OCI-LY3 (cell line): ENCODE results near the gene CTNNA3.

ENCODE experiments used
- H2AFZ ChIP-seq: fragments of 200-600, 300-600 bp; shearing (Covaris generic); 2 replicates; pipeline ENCODE4 v1.6.0; 2014; ENCODE audit warnings: antibody characterized with exemption, low read depth, low read length
- H3K27ac ChIP-seq: fragments of 200-600, 300-600 bp; sonication (generic); 2 replicates; pipeline ENCODE4 v1.5.1; 2014; ENCODE audit warnings: mild to moderate bottlenecking, low read length, moderate library complexity, mixed read lengths
- H3K27me3 ChIP-seq: fragments of 200-600, 300-600 bp; sonication (generic); 2 replicates; pipeline ENCODE4 v1.6.1; 2014; ENCODE audit warnings: low read depth, low read length, mixed read lengths
- H3K36me3 ChIP-seq: fragments of 200-600, 300-600 bp; sonication (generic); replicated peaks from 2 replicates; pipeline ENCODE3; 2014; ENCODE audit warnings: low read depth, low read length, mixed read lengths
- H3K4me1 ChIP-seq: fragments of 300-600, 200-600 bp; sonication (generic); 2 replicates; pipeline ENCODE4 v1.6.1; 2014; ENCODE audit warnings: low read length, mixed read lengths
- H3K4me2 ChIP-seq: fragments of 200-600, 300-600 bp; sonication (generic); 2 replicates; pipeline ENCODE4 v1.6.1; 2014; ENCODE audit warnings: low read length, mixed read lengths
- H3K4me3 ChIP-seq: fragments of 300-600, 200-600 bp; sonication (generic); 2 replicates; pipeline ENCODE4 v1.5.1; 2014; ENCODE audit warnings: antibody characterized with exemption, mild to moderate bottlenecking, low read length, moderate library complexity
- H3K79me2 ChIP-seq: fragments of 300-600, 200-600 bp; shearing (Covaris generic); 2 replicates; pipeline ENCODE4 v1.6.1; 2014; ENCODE audit warnings: mild to moderate bottlenecking, low read length, mixed read lengths
- H3K9ac ChIP-seq: fragments of 300-600, 200-600 bp; shearing (Covaris generic); 2 replicates; pipeline ENCODE4 v1.6.0; 2014; ENCODE audit warnings: mild to moderate bottlenecking, low read length, moderate library complexity
- H3K9me3 ChIP-seq: fragments of 200-600, 300-600 bp; shearing (Covaris generic); 2 replicates; pipeline ENCODE4 v1.6.1; 2014; ENCODE audit warnings: low read length, mixed read lengths; ENCODE audit not compliant: insufficient read depth
- H4K20me1 ChIP-seq: fragments of 200-600, 300-600 bp; sonication (generic); 2 replicates; pipeline ENCODE4 v1.6.1; 2016; ENCODE audit warnings: low read length, mixed read lengths; ENCODE audit not compliant: insufficient read depth
- EZH2phosphoT487 ChIP-seq: fragments of 200-600 bp; shearing (Covaris generic); IDR thresholded peaks from 2 replicates; pipeline ENCODE4 v1.6.1; 2018; ENCODE audit warnings: antibody characterized with exemption, mixed run types, low read depth
- TF ChIP-seq, protein P1 (sequence below): fragments of 200-600, 300-600 bp; sonication (generic); IDR thresholded peaks from 2 replicates; pipeline ENCODE4 v1.5.1; 2014; ENCODE audit warnings: antibody characterized with exemption, low read length, low read depth

CTNNA3 gene

GRCh38 chr10:67630904-67631303 lies 65.1 kb downstream of the CTNNA3 start:
- Histone ChIP-seq H3K27me3 (no peaks in the 10 kb centered on the region), H3K4me2 (no peak overlapping the region), H3K27ac (no peak overlapping the region), H3K79me2 (no peaks in the 10 kb centered on the region), H2AFZ (no peak overlapping the region), H4K20me1 (no peaks in the 10 kb centered on the region), H3K9me3 (no peaks in the 10 kb centered on the region), H3K4me1 (peaks cover 4% of the 10 kb centered on the region; the same call in 1 of the 2 replicates), H3K36me3 (no peaks in the 10 kb centered on the region), H3K9ac (no peak overlapping the region), H3K4me3 (no peak overlapping the region)
- TF ChIP-seq, protein P1, sequence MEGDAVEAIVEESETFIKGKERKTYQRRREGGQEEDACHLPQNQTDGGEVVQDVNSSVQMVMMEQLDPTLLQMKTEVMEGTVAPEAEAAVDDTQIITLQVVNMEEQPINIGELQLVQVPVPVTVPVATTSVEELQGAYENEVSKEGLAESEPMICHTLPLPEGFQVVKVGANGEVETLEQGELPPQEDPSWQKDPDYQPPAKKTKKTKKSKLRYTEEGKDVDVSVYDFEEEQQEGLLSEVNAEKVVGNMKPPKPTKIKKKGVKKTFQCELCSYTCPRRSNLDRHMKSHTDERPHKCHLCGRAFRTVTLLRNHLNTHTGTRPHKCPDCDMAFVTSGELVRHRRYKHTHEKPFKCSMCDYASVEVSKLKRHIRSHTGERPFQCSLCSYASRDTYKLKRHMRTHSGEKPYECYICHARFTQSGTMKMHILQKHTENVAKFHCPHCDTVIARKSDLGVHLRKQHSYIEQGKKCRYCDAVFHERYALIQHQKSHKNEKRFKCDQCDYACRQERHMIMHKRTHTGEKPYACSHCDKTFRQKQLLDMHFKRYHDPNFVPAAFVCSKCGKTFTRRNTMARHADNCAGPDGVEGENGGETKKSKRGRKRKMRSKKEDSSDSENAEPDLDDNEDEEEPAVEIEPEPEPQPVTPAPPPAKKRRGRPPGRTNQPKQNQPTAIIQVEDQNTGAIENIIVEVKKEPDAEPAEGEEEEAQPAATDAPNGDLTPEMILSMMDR, result no peak
- no peak for TF ChIP-seq EZH2phosphoT487

DNA sequence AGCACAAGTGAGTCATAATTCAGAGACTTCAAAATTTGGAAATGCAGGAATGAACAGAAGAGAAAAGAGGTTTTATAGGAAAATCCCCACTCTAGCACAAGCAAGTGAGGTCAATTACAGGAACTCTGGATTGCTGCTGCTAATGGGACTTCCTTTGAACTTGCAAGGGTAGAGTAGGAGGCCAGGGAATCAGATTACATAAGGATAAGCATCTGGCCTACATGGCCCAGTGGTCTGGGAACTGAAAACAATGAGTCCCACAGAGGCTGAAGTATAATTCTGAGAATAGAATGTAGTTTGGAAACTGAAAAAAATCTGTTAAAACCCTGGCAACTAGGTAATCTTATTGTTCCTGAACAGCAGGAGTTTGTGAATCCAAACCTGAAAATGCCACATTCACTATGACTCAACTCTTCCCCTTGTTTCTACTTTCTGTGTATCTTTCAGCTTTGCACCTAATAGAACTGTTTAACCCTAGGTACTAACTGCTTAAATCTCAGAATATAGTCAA lies 66.5 kb downstream of the CTNNA3 start:
- Histone ChIP-seq H2AFZ (no peak overlapping the region), H3K79me2 (no peaks in the 10 kb centered on the region), H3K4me2 (no peak overlapping the region), H3K9me3 (no peaks in the 10 kb centered on the region), H3K4me1 (peaks cover 4% of the 10 kb centered on the region; the same call in 1 of the 2 replicates), H3K36me3 (no peaks in the 10 kb centered on the region), H4K20me1 (no peaks in the 10 kb centered on the region), H3K27me3 (no peaks in the 10 kb centered on the region), H3K9ac (no peak overlapping the region), H3K4me3 (no peak overlapping the region), H3K27ac (no peak overlapping the region)
- no peak for TF ChIP-seq EZH2phosphoT487
- TF ChIP-seq, protein P1, result no peak

GRCh38 chr10:67622984-67623383 lies 73.0 kb downstream of the CTNNA3 start:
- no peaks in the 10 kb centered on the region for H3K4me1 ChIP-seq
- no peak overlapping the region for H3K4me2 ChIP-seq
- no peaks in the 10 kb centered on the region for H4K20me1 ChIP-seq
- H3K27me3 ChIP-seq, result no peaks in the 10 kb centered on the region
- H3K79me2 ChIP-seq, result no peaks in the 10 kb centered on the region
- H3K36me3 ChIP-seq, result no peaks in the 10 kb centered on the region
- no peak for TF ChIP-seq EZH2phosphoT487
- TF ChIP-seq, protein P1, result no peak
- no peak overlapping the region for H2AFZ ChIP-seq
- H3K4me3 ChIP-seq, result no peak overlapping the region
- no peak overlapping the region for H3K27ac ChIP-seq
- H3K9ac ChIP-seq, result no peak overlapping the region
- H3K9me3 ChIP-seq, result no peaks in the 10 kb centered on the region

- Histone ChIP-seq H4K20me1 (no peaks in the 10 kb centered on the region), H3K4me2 (no peak overlapping the region), H3K4me1 (no peaks in the 10 kb centered on the region), H3K27me3 (no peaks in the 10 kb centered on the region), H3K9ac (no peak overlapping the region), H3K27ac (no peak overlapping the region), H3K79me2 (no peaks in the 10 kb centered on the region), H2AFZ (no peak overlapping the region), H3K36me3 (no peaks in the 10 kb centered on the region), H3K4me3 (no peak overlapping the region), H3K9me3 (no peaks in the 10 kb centered on the region)
- TF ChIP-seq EZH2phosphoT487, result no peak
- TF ChIP-seq, protein P1, result no peak
Observed at GRCh38 chr10:67622511-67622910, 73.5 kb downstream of the CTNNA3 start.
